ENCODE data around the gene JAML.

Gene JAML, protein sequence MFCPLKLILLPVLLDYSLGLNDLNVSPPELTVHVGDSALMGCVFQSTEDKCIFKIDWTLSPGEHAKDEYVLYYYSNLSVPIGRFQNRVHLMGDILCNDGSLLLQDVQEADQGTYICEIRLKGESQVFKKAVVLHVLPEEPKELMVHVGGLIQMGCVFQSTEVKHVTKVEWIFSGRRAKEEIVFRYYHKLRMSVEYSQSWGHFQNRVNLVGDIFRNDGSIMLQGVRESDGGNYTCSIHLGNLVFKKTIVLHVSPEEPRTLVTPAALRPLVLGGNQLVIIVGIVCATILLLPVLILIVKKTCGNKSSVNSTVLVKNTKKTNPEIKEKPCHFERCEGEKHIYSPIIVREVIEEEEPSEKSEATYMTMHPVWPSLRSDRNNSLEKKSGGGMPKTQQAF

DNA sequence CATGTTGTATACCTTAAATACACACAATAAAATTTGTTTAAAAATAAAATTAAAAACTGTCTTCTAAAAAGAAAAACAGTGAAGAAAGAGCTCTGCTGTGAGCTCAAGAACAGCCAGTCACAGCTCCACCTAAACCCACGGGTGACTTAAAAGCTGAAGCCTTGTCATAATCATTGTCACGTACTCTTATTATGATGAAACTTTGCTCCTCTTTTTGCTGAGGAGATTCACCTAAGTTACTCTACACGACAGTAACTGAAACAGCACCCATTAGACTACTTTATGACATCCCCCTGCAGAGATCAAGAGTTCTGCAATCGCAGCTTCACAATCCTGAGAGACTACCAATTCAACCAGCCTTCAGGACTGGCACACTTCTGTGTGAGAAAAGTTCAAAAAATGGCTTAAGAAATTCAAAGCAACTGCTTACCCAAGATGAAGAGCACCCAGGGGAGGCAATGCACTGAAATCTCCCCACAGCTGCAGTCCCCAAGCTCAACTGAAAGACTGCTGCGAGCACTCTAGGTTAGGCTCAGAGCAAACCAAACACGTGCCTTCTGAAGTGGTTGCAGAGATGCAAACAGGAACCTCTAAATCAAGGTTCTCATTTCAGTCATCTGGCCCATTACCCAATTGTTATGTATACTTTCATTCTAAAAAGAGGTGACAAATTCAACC, at the start of gene JAML:
Gene JAML (minus strand): TSS at position 501 of the 678 bp plus-strand sequence. CDS start 10,145 bp downstream, outside the sequence.
- no peaks in the 10 kb centered on the region for H3K4me1 ChIP-seq
- DNase-seq (ENCODE audit: low spot score in 2 of 2), result no peak
- in situ Hi-C loops (cut with MboI; ENCODE audit: low sequenced_read_pairs), result no loop called here
- H3K4me3 ChIP-seq, result no peak within 1 kb of the TSS
- no peaks in the 10 kb centered on the region for H3K36me3 ChIP-seq (replicated peaks)
- H3K9me3 ChIP-seq, result no peaks in the 10 kb centered on the region
- peaks cover 7% of the 10 kb centered on the region for H3K27me3 ChIP-seq (ENCODE audit: low read depth)

DNA sequence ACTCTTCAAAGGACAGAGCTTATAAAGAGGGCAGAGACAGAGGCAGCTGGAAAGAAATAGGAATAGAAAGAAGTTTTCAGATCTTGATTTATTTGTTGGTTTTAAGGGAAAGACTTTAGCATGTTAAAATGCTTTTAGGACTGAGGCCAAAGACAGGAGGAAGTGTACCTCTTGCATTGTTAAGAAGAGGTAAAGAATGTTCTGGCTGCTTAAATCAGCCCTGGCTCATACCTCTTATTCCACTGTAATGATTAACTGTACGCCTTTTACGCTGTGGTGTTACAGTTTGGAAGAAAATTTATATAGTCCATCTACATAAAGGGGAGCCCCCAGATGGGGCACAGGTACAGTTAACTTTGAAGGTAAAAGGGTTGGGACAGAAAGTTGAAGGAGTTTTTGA, 49.4 kb upstream of the JAML start:
- H3K27me3 ChIP-seq (ENCODE audit: low read depth), result peaks cover 4% of the 10 kb centered on the region
- H3K4me1 ChIP-seq, result no peaks in the 10 kb centered on the region
- no peaks in the 10 kb centered on the region for H3K9me3 ChIP-seq
- no peak for DNase-seq (ENCODE audit: low spot score in 2 of 2)
- no peak overlapping the region for H3K4me3 ChIP-seq
- in situ Hi-C loops (cut with MboI; ENCODE audit: low sequenced_read_pairs), result no loop called here
- no peaks in the 10 kb centered on the region for H3K36me3 ChIP-seq (replicated peaks)

GRCh38 chr11:118272001-118272400, 47.2 kb upstream of the JAML start:
- no peak for DNase-seq (ENCODE audit: low spot score in 2 of 2)
- H3K27me3 ChIP-seq (ENCODE audit: low read depth), result peaks cover 19% of the 10 kb centered on the region
- no peaks in the 10 kb centered on the region for H3K4me1 ChIP-seq
- no peaks in the 10 kb centered on the region for H3K36me3 ChIP-seq (replicated peaks)
- in situ Hi-C loops (cut with MboI; ENCODE audit: low sequenced_read_pairs), result no loop called here
- no peak overlapping the region for H3K4me3 ChIP-seq
- no peaks in the 10 kb centered on the region for H3K9me3 ChIP-seq

- Histone ChIP-seq H3K4me3 (no peak overlapping the region), H3K9me3 (no peaks in the 10 kb centered on the region), H3K4me1 (no peaks in the 10 kb centered on the region), H3K27me3 (ENCODE audit: low read depth) (peaks cover 60% of the 10 kb centered on the region), H3K36me3 (replicated peaks) (no peaks in the 10 kb centered on the region)
- DNase-seq (ENCODE audit: low spot score in 2 of 2), result no peak
- in situ Hi-C loops (cut with MboI; ENCODE audit: low sequenced_read_pairs), result no loop called here
These were observed 42.7 kb upstream of the JAML start for GRCh38 chr11:118267486-118267885.

DNA sequence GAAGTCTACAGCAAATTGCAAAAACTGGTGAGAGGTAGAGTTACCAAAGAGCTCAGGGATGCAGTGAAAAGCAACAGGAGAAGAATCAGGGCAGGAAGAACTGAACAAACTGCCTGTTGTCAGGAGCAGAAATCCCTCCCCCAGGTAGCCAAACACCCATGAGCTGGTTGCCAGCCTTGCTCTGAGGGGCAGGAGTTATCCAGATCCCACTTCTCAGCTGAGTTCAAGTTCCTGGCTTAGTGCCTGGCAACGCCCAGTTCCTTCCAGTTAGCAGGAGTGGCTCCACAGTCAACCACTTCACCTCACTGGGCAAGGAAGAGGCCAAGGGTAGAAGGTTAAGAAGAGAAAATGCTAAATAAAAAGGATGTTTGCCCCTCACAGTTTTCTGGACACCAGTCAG, 41.1 kb upstream of the JAML start:
- no peaks in the 10 kb centered on the region for H3K9me3 ChIP-seq
- in situ Hi-C loops (cut with MboI; ENCODE audit: low sequenced_read_pairs), result no loop called here
- no peak overlapping the region for H3K4me3 ChIP-seq
- DNase-seq (ENCODE audit: low spot score in 2 of 2), result no peak
- no peaks in the 10 kb centered on the region for H3K4me1 ChIP-seq
- peaks cover 62% of the 10 kb centered on the region for H3K27me3 ChIP-seq (ENCODE audit: low read depth)
- no peaks in the 10 kb centered on the region for H3K36me3 ChIP-seq (replicated peaks)

DNA sequence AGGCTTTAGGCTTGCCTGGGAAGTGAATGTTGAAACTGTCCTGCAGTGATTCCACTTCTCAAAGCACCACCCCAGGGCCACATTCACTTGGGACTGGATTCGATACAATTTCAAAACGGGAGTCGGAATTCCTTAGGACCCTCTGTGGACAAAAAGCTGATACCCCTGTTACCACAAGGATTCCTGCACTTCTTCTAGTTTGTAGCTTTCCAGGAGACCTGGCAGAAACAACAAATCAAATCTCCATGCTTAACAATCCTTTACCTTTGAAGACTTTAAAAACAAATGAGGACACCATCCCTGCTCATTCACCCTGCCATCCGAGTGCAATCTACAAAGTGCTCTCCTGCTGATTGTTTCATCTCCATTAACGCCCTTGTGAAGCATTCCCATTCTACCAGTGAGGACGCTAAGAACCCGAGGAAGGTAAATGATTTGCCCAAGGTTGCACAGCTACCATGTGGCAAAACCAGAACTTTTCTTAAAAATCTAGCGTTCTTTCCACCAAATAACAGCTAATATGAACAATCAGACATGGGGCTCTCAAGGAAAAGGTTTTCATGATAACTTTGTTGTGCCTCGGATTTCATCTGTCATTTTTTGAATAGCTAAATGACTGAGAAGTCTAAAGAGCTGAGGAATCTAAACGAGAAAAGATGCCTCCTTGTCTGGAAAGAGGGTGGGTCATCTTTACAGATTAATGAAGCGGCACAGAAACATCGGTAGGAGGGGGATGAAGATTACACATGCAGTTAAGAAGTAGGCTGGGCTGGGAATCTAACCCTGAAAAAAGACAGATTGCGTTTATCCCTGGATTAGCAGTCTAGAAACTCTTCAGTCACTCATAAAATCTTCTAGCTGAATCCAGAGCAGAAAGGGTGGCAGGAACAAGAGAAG, 40.0 kb upstream of the JAML start:
- no peak for DNase-seq (ENCODE audit: low spot score in 2 of 2)
- Histone ChIP-seq H3K9me3 (no peaks in the 10 kb centered on the region), H3K27me3 (ENCODE audit: low read depth) (peaks cover 61% of the 10 kb centered on the region), H3K4me1 (no peaks in the 10 kb centered on the region), H3K4me3 (no peak overlapping the region), H3K36me3 (replicated peaks) (no peaks in the 10 kb centered on the region)
- in situ Hi-C loops (cut with MboI; ENCODE audit: low sequenced_read_pairs), result no loop called here

GRCh38 chr11:118263695-118264568, 39.1 kb upstream of the JAML start, which contains the start of gene MPZL2:
Gene MPZL2, minus strand, starts transcription at chr11:118264297. Its CDS starts 144 bp downstream, at chr11:118264153.
- Histone ChIP-seq H3K4me1 (no peaks in the 10 kb centered on the region), H3K9me3 (no peaks in the 10 kb centered on the region), H3K4me3 (no peak within 1 kb of the TSS), H3K36me3 (replicated peaks) (no peaks in the 10 kb centered on the region), H3K27me3 (ENCODE audit: low read depth) (peaks cover 59% of the 10 kb centered on the region)
- in situ Hi-C loops (cut with MboI; ENCODE audit: low sequenced_read_pairs), result no loop called here
- DNase-seq (ENCODE audit: low spot score in 2 of 2), result peak in 1 of 2 experiments; percentile 8

DNA sequence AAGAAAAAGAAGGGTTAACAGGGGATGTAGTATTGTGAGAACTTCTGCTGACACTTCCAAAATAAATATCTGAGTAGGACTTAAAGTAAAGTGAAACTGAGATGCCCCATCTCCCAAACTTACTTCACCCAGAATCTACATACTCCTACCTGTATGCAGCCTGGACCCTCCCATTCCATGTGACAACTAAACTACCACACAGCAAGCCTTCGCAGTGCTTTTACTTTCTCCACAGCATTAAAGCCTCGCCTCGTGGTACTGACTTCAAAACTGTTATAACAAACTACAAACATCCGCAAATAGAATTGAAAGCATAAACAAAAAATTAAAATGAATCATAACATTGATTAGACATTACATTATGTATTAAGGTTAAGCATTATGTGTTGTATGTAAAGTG, 38.3 kb upstream of the JAML start:
- in situ Hi-C loops (cut with MboI; ENCODE audit: low sequenced_read_pairs), result no loop called here
- Histone ChIP-seq H3K27me3 (ENCODE audit: low read depth) (peaks cover 51% of the 10 kb centered on the region), H3K4me3 (no peak overlapping the region), H3K9me3 (no peaks in the 10 kb centered on the region), H3K36me3 (replicated peaks) (no peaks in the 10 kb centered on the region), H3K4me1 (no peaks in the 10 kb centered on the region)
- DNase-seq (ENCODE audit: low spot score in 2 of 2), result no peak

- Histone ChIP-seq H3K9me3 (no peaks in the 10 kb centered on the region), H3K27me3 (ENCODE audit: low read depth) (peaks cover 42% of the 10 kb centered on the region), H3K4me1 (no peaks in the 10 kb centered on the region), H3K36me3 (replicated peaks) (no peaks in the 10 kb centered on the region), H3K4me3 (no peak overlapping the region)
- no peak for DNase-seq (ENCODE audit: low spot score in 2 of 2)
- in situ Hi-C loops (cut with MboI; ENCODE audit: low sequenced_read_pairs), result no loop called here
These were observed 35.5 kb upstream of the JAML start for GRCh38 chr11:118260353-118260752.

DNA sequence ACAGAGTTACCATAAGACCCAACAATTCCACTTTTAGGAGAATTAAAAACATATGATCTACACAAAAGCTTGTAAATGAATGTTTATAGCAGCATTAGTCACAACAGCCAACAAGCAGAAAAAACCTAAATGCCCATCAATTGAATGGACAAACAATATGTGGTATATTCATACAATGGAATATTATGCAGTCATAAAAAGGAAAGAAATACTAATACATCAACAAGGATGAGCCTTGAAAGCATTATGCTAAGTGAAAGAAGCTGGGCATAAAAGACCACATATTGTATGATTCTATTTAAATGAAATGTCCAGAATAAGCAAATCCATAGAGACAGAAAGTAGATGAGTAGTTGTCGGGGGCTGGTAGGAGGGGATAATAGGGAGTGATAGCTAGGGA, 34.3 kb upstream of the JAML start:
- H3K4me1 ChIP-seq, result no peaks in the 10 kb centered on the region
- H3K27me3 ChIP-seq (ENCODE audit: low read depth), result peaks cover 33% of the 10 kb centered on the region
- no peak overlapping the region for H3K4me3 ChIP-seq
- no peaks in the 10 kb centered on the region for H3K9me3 ChIP-seq
- H3K36me3 ChIP-seq (replicated peaks), result no peaks in the 10 kb centered on the region
- no peak for DNase-seq (ENCODE audit: low spot score in 2 of 2)
- in situ Hi-C loops (cut with MboI; ENCODE audit: low sequenced_read_pairs), result no loop called here

DNA sequence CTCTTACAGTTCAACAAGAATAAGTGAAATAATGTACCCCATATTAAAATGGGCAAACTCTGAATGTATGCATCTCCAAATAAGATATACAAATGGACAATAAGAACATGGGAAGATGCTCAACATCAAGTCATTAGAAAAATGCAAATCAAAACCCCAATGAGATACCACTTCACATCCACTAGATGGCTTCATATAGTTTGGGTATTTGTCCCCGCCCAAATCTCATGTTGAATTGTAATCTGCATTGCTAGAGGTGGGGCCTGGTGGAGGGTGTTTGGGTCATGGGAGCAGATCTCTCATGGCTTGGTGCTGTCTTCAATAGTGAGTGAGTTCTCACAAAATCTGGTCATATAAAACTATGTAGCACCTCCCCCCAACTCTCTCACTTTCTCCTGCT, 33.6 kb upstream of the JAML start:
- no peaks in the 10 kb centered on the region for H3K4me1 ChIP-seq
- H3K9me3 ChIP-seq, result no peaks in the 10 kb centered on the region
- H3K36me3 ChIP-seq (replicated peaks), result no peaks in the 10 kb centered on the region
- in situ Hi-C loops (cut with MboI; ENCODE audit: low sequenced_read_pairs), result no loop called here
- H3K27me3 ChIP-seq (ENCODE audit: low read depth), result peaks cover 28% of the 10 kb centered on the region
- no peak for DNase-seq (ENCODE audit: low spot score in 2 of 2)
- no peak overlapping the region for H3K4me3 ChIP-seq

GRCh38 chr11:118252688-118253087, 27.9 kb upstream of the JAML start:
- H3K9me3 ChIP-seq, result no peaks in the 10 kb centered on the region; the same call in 1 of the 2 replicates
- DNase-seq (ENCODE audit: low spot score in 2 of 2), result no peak
- H3K4me3 ChIP-seq, result peak overlapping the region; percentile 59
- H3K36me3 ChIP-seq (replicated peaks), result no peaks in the 10 kb centered on the region
- peaks cover 3% of the 10 kb centered on the region; the same call in 1 of the 2 replicates for H3K4me1 ChIP-seq
- in situ Hi-C loops (cut with MboI; ENCODE audit: low sequenced_read_pairs), result no loop called here
- H3K27me3 ChIP-seq (ENCODE audit: low read depth), result peaks cover 14% of the 10 kb centered on the region; the same call in 1 of the 2 replicates

All from HAP-1 (cell line).